PC-3 (cell line): Measurements from ENCODE around the gene HHIPL1. TPM values are rescaled to one million over a fixed set of nuclear protein-coding genes. Genes with fewer than 3 reads are reported as not detected.

Source experiments
- ATAC-seq: fragments of 200-7000 bp; cut with Tn5 transposase; 2 replicates; pipeline ENCODE4 v1.9.1; 2020; ENCODE audit warnings: mild to moderate bottlenecking, moderate library complexity
- BruUV-seq: library from RNA; stranded (reverse); fragments of 400-500 nt; replicated peaks from 2 replicates; lab custom pipeline; 2021; lab: Mats Ljungman, UMichigan
- CTCF ChIA-PET: fragments of 300-600 bp; sonication (Branson Sonifier 250); formaldehyde crosslinking; loops from one replicate; lab custom pipeline; 2022; ENCODE audit warnings: antibody characterized with exemption; lab: Charles Lee
- POLR2A ChIA-PET: fragments of 300-600 bp; sonication (Branson Sonifier 250); formaldehyde crosslinking; loops from one replicate; lab custom pipeline; 2022; ENCODE audit warnings: antibody characterized with exemption; ENCODE audit not compliant: unreplicated experiment; lab: Charles Lee
- DNase-seq: peaks from one replicate; pipeline ENCODE4 v3.0.0-alpha.2; 2015
- H2AFZ ChIP-seq: fragments of 300-600 bp; sonication (generic); 2 replicates; pipeline ENCODE4 v1.6.0; 2016; ENCODE audit warnings: antibody characterized with exemption, low read length
- H3F3A ChIP-seq: fragments of 300-600 bp; sonication (generic); one replicate; pipeline ENCODE4 v1.6.0; 2017; ENCODE audit warnings: antibody characterized with exemption, low read length, control low read depth, mild to moderate bottlenecking; ENCODE audit not compliant: unreplicated experiment
- H3K27ac ChIP-seq: fragments of 300-600 bp; sonication (generic); 2 replicates; pipeline ENCODE4 v1.5.1; 2016; ENCODE audit warnings: mild to moderate bottlenecking, low read length
- H3K27me3 ChIP-seq: fragments of 300-600 bp; sonication (generic); 2 replicates; pipeline ENCODE4 v1.6.1; 2016; ENCODE audit warnings: low read length, mixed read lengths
- H3K36me3 ChIP-seq: fragments of 300-600 bp; sonication (generic); 2 replicates; pipeline ENCODE4 v1.6.1; 2016; ENCODE audit warnings: low read depth, mixed run types, low read length, mixed read lengths
- H3K4me1 ChIP-seq: fragments of 300-600 bp; sonication (generic); 2 replicates; pipeline ENCODE4 v1.5.1; 2016; ENCODE audit warnings: low read length; ENCODE audit not compliant: insufficient read depth
- H3K4me2 ChIP-seq: fragments of 300-600 bp; sonication (generic); 2 replicates; pipeline ENCODE4 v1.6.0; 2016; ENCODE audit warnings: low read length
- H3K4me3 ChIP-seq: fragments of 300-600 bp; sonication (generic); 2 replicates; pipeline ENCODE4 v1.5.1; 2016; ENCODE audit warnings: mild to moderate bottlenecking, low read length, mixed read lengths
- H3K79me2 ChIP-seq: fragments of 300-600 bp; sonication (generic); 2 replicates; pipeline ENCODE4 v1.6.1; 2017; ENCODE audit warnings: low read length, mixed read lengths
- H3K9ac ChIP-seq: fragments of 300-600 bp; sonication (generic); 2 replicates; pipeline ENCODE4 v1.6.0; 2016; ENCODE audit warnings: mild to moderate bottlenecking, low read length
- H3K9me2 ChIP-seq: fragments of 300-600 bp; sonication (generic); replicated peaks from 2 replicates; pipeline ENCODE4 v1.6.1; 2016; ENCODE audit warnings: mixed run types, low read length, mixed read lengths
- H3K9me3 ChIP-seq: fragments of 300-600 bp; sonication (generic); 2 replicates; pipeline ENCODE4 v1.6.1; 2016; ENCODE audit warnings: low read length, mixed read lengths
- H4K20me1 ChIP-seq: fragments of 300-600 bp; sonication (generic); 2 replicates; pipeline ENCODE4 v1.6.1; 2016; ENCODE audit warnings: low read length, mixed read lengths
- CTCF ChIP-seq: fragments of 300-600 bp; sonication (generic); conservative IDR thresholded peaks from 2 replicates; pipeline ENCODE4 v1.5.1; 2017; ENCODE audit warnings: antibody characterized with exemption, low read depth, mild to moderate bottlenecking, low read length
- EZH2 ChIP-seq: fragments of 300-600 bp; sonication (generic); IDR thresholded peaks from one replicate; pipeline ENCODE4 v1.6.1; 2017; ENCODE audit warnings: antibody characterized with exemption, mild to moderate bottlenecking, low read length; ENCODE audit not compliant: unreplicated experiment
- EZH2phosphoT487 ChIP-seq: fragments of 300-600 bp; sonication (generic); IDR thresholded peaks from 2 replicates; pipeline ENCODE4 v1.6.1; 2018; ENCODE audit warnings: mild to moderate bottlenecking, antibody characterized with exemption, low read length, borderline replicate concordance
- intact Hi-C: fragments of 100-400 bp; cut with micrococcal nuclease; formaldehyde crosslinking; loops from 2 replicates; pipeline ENCODE4 v1.9.0; 2023
- total RNA-seq: library from RNA; depleted of rRNA; stranded (reverse); fragments of >200 nt; gene quantifications from 2 replicates; pipeline ENCODE4 v1.2.3, GENCODE V29; 2014

Gene HHIPL1
- total RNA-seq, 1 experiment from 2014 or later, result 0.84 TPM

DNA sequence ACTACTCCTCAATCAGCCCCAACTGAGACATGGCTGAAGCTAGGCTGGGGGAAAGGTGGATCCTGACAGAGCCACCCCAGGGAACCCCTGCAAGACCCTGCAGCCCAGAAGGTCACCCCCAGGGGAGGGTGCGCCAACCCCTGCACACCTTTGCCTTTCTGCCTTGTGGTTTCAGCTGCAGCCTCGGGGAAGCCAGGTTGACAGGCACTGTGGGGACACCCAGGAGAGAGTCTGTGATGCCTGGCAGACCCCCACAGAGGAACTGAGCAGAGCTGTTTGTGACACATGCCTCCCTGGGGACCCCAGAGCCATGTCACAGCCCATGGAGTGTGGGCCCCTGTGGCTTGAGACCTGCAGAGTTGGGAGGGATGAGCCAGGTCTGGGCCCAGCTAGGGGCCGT, 11.8 kb upstream of the HHIPL1 start:
- Histone ChIP-seq H3K4me3 (no peak overlapping the region), H3K9me2 (no peaks in the 10 kb centered on the region), H3K4me1 (0 out of 2 replicates have a peak, but pooled peaks cover 3% of the 10 kb centered on the region), H3K27ac (no peak overlapping the region), H2AFZ (no peak overlapping the region), H3F3A (no peaks in the 10 kb centered on the region), H3K79me2 (no peaks in the 10 kb centered on the region), H4K20me1 (no peaks in the 10 kb centered on the region), H3K36me3 (no peaks in the 10 kb centered on the region), H3K4me2 (no peak overlapping the region), H3K9ac (no peak overlapping the region), H3K9me3 (no peaks in the 10 kb centered on the region), H3K27me3 (no peaks in the 10 kb centered on the region)
- no TSS peak for BruUV-seq
- ChIA-PET POLR2A (no interaction called here), CTCF (no interaction called here)
- intact Hi-C loops, result no loop called here
- DNase-seq (no peak), ATAC-seq (no peak)
- TF ChIP-seq EZH2 (no peak), EZH2phosphoT487 (no peak), CTCF (no peak)

DNA sequence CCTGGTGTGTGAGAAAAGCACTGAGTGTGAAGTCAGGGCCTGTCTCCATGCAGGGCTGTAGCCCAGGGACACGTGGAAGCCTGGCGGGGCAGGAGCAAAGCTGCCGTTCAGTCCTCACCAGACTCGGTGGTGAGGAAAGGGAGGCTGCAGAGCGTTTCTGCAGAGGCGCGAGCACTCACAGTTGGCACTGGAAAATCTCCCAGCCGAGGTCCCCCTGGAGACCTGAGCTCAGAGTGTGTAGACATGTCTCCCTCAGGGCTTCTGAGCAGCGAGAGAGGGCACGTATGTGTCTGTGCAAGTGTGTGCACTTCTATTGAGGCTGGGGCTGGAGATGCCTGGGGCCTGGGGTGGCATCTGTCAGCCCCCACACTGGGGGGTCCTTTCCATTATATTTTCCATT, 11.0 kb upstream of the HHIPL1 start:
- TF ChIP-seq EZH2phosphoT487, result no peak
- no peak for TF ChIP-seq CTCF
- no peak for TF ChIP-seq EZH2
- Histone ChIP-seq H3K4me3 (no peak overlapping the region), H3K27ac (no peak overlapping the region), H3K9ac (no peak overlapping the region), H4K20me1 (no peaks in the 10 kb centered on the region), H3K4me2 (no peak overlapping the region), H3K27me3 (no peaks in the 10 kb centered on the region), H3K9me2 (no peaks in the 10 kb centered on the region), H3K4me1 (no peaks in the 10 kb centered on the region), H3K36me3 (no peaks in the 10 kb centered on the region), H2AFZ (no peak overlapping the region), H3K79me2 (no peaks in the 10 kb centered on the region), H3F3A (no peaks in the 10 kb centered on the region), H3K9me3 (no peaks in the 10 kb centered on the region)
- BruUV-seq, result no TSS peak
- CTCF ChIA-PET, result no interaction called here
- intact Hi-C loops, result no loop called here
- DNase-seq, result no peak
- no peak for ATAC-seq
- POLR2A ChIA-PET, result no interaction called here

- H3K27ac ChIP-seq, result no peak overlapping the region
- no peak overlapping the region for H2AFZ ChIP-seq
- no TSS peak for BruUV-seq
- DNase-seq, result no peak
- ATAC-seq, result no peak
- H3K4me1 ChIP-seq, result no peaks in the 10 kb centered on the region
- H3K9ac ChIP-seq, result no peak overlapping the region
- intact Hi-C loops, result no loop called here
- no peaks in the 10 kb centered on the region for H3K79me2 ChIP-seq
- ChIA-PET CTCF (no interaction called here), POLR2A (no interaction called here)
- H3K27me3 ChIP-seq, result no peaks in the 10 kb centered on the region
- no peak overlapping the region for H3K4me2 ChIP-seq
- TF ChIP-seq CTCF, result no peak
- no peaks in the 10 kb centered on the region for H3K36me3 ChIP-seq
- H4K20me1 ChIP-seq, result no peaks in the 10 kb centered on the region
- H3F3A ChIP-seq, result no peaks in the 10 kb centered on the region
- H3K9me3 ChIP-seq, result no peaks in the 10 kb centered on the region
- no peak overlapping the region for H3K4me3 ChIP-seq
- H3K9me2 ChIP-seq, result no peaks in the 10 kb centered on the region
Measured at GRCh38 chr14:99634443-99634842, 10.5 kb upstream of the HHIPL1 start.
